ENCODE data around the gene SOX9.

The SOX9 gene

DNA sequence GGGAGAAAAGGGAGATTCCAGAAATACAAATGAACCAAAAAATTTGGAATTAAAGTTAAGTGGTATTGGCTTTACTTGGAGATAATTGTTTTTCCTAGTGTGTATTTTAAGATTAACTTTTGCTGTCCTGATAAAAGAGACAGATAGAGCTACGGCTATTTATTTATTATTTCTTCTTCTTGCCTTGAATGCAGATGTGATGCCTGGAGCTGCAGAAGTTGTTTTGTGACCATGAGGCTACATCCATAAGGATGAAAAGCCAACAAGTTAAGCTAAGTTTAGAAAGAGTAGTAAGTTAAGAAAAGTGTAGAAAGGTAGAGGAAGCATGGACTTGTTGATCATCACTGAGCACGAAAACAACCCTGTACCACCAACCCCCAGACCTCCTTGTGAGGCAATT lies 41.7 kb downstream of the SOX9 start:
- no peak for DNase-seq (ENCODE audit: low read depth, low spot score)

DNA sequence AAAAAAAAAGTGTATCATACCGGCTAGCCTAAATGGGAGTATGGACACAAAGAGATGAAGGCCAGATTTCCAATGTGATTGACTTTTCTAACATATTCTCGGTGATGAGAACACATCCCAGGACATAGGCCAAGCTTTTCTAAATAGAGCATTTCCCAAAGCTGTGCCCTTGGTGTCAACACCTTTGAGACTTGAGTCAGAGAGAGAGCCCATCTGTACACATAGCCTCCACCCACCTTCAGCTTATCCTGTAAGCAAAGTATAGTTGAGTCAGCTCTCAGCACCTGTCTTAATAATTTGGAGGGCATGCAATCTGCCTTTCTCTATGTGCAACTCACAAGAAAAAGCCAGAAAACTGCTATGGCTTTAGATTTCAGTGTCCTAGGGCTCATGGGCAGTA lies 42.7 kb downstream of the SOX9 start:
- DNase-seq (ENCODE audit: low read depth, low spot score) = no peak

DNA sequence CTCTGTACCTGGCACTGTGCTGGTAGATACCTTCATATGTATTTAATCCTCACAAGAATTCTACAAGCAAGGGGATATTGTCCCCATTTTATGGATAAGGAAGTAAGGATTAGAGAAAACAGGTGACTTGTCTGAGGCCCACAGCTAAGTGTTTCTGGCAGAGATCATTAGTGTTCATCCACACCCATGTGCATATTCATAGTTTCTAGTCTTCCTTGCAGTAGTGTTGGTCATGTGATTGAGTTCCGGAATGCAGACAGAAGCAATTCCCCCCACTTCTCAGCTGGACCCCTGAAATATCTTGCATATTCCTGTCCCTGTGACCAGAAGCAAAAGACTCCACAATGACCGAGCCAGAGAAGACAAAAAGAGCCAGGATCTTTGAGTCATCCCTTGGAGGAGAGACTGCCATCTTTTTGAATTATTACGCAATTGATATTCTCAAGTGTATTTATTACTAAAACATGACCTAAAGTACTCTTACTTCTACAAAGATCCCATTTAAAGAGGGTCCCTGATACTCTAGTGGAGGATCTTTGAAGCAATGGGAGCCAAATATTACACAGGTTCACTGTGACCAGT lies 43.4 kb downstream of the SOX9 start:
- no peak for DNase-seq (ENCODE audit: low read depth, low spot score)

DNA sequence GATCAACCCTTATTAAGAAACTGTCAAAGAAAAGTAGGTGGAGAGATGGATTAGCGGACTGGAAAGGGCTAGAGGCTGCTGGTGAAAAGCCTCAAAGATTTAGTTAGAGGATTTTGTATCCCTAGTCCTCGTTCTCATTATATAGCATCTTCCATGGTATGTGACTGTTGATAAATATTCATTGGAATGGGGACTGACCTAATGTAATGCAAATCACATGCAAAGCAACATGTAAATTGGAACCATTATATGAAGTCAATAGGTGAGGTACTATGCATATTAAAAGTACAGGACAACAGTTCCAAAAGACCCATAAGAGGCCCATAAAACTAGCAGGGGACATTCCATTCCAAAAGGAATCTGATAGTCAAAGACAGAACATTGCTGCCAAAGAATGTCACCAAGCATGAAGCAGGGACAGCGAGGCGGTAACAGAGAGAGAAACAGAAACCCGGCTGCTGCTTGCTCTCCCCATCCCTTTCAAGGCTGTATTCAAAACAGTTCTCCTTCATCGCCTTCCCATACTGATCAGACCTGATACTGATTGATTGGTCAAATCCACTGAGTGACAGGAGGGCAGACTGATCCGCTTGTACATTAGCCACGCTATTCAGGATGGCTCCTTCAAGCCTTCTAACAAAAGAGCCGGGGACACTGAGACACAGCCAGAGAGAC lies 44.5 kb downstream of the SOX9 start:
- no peak for DNase-seq (ENCODE audit: low read depth, low spot score)

DNA sequence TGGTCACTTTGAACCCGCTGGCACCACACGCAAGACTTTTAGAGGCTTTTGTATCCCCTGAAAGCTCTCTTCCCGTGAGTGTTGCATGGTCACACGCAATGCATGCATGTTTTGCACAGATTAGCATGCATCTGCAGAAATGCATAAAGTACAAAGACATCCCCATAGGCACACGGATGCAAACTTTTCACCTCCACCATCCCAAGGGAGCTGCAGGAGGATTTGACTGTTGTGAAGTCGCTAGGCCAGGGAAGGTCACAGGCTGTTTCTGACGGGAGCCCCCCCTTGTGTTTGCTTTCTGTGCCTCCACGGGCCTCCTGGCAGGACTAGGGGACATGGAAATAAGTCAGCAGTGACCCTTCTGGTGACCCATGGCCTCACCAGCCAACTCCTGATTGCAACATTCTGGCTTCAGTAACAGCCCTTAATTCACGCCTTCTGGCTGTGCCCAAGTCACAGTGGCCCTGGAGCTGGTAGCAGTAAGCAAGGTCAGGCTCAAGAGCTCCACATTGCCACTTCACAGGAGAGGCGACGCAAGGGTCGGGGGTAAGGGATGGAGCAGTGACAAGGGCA lies 45.1 kb downstream of the SOX9 start:
- no peak for DNase-seq (ENCODE audit: low read depth, low spot score)

DNA sequence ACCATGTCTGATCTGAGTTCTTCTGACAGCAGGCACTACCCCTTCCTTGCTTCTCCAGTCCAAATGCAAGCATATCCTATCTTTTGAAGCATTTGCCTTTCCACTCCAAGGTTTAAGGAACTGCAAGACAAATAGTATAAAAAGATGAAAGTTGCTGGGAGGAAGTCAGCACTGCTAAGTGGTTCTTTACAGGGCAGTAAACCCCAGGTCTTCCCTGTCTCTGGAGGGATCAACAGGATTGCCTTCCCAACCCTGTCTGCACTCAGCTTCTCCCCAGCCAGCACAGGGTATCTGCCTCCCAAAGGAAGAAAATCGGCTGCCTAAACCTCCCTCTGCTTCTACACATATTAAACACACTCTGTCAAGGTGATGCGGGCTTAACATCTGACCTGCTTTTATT lies 46.8 kb downstream of the SOX9 start:
- no peak for DNase-seq (ENCODE audit: low read depth, low spot score)

DNA sequence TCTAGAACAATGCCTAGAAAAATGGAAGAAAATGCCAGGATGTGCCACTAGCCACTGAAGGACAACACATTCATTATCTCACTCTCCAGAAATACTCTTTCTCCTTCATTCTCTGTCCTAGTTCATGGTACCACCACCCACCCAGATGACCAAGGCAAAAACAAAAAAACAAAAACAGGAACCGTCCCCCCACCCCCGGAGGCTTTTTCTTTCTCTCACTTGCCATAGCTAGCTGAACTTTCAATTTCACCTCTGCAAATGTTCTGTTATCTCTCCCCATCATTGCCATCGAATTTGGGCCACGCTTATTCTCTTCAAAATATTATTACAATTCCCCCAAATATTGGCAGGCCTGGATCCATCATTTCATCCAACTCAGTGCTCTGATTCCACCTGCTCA lies 49.0 kb downstream of the SOX9 start:
- no peak for DNase-seq (ENCODE audit: low read depth, low spot score)

DNA sequence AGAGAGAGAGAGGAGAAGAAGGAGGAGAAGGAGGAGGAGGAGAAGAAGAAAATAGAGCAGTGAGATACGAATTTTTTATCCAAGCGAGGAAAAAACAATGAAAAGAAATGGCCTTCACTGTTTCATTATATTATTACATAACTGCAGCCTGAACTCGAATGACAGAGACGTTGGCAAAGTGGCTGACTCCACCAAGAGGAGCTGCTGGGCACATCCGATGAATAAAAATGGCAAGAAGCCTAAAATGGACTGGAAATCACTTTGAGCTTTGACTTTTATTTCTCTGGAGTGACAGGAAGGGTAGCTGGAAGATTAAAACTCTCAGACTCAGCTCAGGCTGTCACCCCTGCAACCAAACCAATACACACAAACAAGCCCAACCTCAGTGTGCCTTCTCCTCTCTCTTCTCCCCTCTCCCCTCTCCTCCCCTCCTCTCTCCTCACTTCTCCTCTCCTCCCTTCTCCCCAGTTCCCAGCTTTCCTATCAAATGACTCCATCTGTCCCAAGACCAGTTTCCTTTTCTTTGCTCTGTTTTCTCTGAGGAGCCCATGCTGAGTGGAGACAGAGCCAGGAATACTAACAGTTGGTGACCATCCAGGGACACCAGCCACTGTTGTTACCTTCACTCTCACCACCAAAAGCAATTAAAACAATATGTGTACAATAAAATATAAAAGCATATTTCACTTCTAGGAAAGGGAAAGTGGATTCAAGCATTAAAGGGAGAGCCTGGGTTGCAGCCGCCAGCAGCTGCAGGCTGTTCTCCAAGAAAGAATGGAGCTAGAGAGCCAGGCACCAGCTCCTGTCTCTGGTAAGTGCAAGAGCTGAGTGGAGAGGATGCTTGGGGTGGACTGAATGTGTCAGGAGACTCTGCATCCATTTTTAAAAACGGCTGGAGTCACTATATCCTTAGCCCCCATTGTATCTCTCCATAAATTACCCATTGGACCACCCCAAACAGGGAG lies 51.2 kb downstream of the SOX9 start:
- no peak for DNase-seq (ENCODE audit: low read depth, low spot score)

DNA sequence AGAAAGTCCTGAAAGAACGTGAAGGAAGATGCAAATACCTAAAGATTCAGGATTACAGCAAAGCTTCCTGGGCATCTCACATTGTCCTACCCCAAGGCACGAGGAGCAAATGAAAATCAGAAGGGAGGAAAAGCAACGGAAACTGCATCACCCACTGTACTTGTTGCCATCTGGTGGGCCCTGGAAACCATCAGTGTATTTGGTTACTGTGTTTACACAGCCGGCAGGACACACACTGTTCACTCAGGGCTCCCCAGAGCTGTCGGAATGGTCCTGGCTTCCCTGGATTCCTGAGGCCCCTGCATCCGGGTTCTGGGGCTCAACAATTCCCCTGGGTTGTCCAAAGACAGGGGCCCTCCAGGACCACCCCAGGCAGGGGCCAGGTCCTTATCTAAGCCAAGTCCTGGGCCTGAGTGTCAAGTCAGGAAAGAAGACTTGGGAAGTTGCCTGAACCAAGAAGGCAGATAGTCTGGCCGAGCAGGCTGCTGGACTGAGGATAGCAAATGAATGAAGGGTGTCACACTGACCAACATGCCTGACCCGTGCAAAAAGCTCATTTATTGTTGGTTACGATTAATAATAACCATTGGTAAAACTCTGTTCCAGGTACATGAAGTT lies 52.8 kb downstream of the SOX9 start:
- DNase-seq (ENCODE audit: low read depth, low spot score) = no peak

DNA sequence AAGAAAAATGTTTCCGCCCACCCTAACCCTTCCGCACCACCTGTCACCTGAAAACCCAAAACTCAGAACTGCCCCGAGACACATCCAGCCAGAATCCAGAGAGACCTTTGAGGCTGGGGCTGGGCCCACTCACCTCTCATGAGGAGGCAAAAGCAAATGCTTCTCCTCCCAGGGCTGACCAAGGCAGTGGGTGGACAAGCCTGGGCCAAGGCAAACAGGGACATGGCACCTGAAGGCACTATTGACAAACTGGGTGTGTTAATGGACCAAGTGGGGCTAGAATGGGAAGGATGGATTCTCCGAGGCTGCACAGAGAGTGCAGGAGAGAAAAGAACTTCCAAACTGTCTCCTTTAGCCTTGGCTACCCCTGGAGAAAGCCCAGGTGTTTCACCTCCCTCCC lies 54.4 kb downstream of the SOX9 start:
- DNase-seq (ENCODE audit: low read depth, low spot score) = no peak
